Effector memory CD8-positive, alpha-beta T cell (primary cell): ENCODE results near the gene DDX43.
"Not testable (repeated sequence)": the region's sequence is repeated elsewhere in the genome, so short reads cannot be mapped to it uniquely, and the experiment has no call there.

ENCODE experiments used
- ATAC-seq: fragments of 150-1000 bp; cut with Tn5 transposase; replicated peaks from 2 replicates; pipeline ENCODE4 v1.10.0; 2021; ENCODE audit warnings: mild to moderate bottlenecking, moderate library complexity
- DNase-seq, 3 experiments: peaks; one replicate each; pipeline ENCODE4 v3.0.0; 2021
- H3K27ac Mint-ChIP-seq, 2 donors: one replicate each; pipeline ENCODE4 v1.8.0; 2022; ENCODE audit warnings: mild to moderate bottlenecking in 2 of 2, mixed read lengths in 2 of 2, moderate library complexity in 2 of 2
- H3K27me3 Mint-ChIP-seq, 2 donors: one replicate each; pipeline ENCODE4 v1.8.0; 2022; ENCODE audit warnings: mixed read lengths in 2 of 2
- H3K36me3 Mint-ChIP-seq: one replicate; pipeline ENCODE4 v1.8.0; 2022; ENCODE audit warnings: mild to moderate bottlenecking, moderate library complexity, mixed read lengths; ENCODE audit not compliant: insufficient read depth
- H3K4me1 Mint-ChIP-seq, 2 donors: one replicate each; pipeline ENCODE4 v1.8.0; 2022; ENCODE audit warnings: low read depth in 2 of 2, mixed read lengths in 2 of 2
- H3K4me3 Mint-ChIP-seq, 2 donors: one replicate each; pipeline ENCODE4 v1.8.0; 2022; ENCODE audit warnings: mild to moderate bottlenecking in 2 of 2, mixed read lengths in 2 of 2, moderate library complexity in 2 of 2
- H3K9me3 Mint-ChIP-seq, 2 donors: one replicate each; pipeline ENCODE4 v1.8.0; 2022; ENCODE audit warnings: mixed read lengths in 2 of 2

The DDX43 gene

DNA sequence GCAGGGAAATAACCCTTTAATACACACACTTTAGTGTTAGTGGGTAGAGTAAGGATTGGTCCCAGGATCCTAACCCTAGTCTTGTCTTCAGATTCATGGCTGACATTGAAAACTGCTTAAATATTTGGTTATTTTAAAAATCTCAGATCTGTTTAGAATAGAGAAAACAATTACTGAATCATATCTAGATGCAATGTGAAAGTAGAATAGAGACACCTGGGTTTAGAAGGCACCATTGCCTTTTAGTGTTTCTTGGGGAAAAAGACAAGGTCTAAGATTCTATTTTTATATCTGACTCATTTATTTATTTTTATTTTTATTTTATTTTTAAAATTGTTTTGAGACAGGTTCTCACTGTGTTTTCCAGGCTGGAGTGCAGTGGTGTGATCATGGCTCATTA lies 6.0 kb downstream of the DDX43 start:
- DNase-seq (no peak), ATAC-seq (no peak)
- Mint-ChIP-seq H3K4me3 (no peak overlapping the region), H3K9me3 (no peaks in the 10 kb centered on the region), H3K36me3 (peaks cover 11% of the 10 kb centered on the region), H3K27ac (no peak overlapping the region), H3K4me1 (peaks cover 0 to 4% of the 10 kb centered on the region in 2 donors), H3K27me3 (no peaks in the 10 kb centered on the region)

DNA sequence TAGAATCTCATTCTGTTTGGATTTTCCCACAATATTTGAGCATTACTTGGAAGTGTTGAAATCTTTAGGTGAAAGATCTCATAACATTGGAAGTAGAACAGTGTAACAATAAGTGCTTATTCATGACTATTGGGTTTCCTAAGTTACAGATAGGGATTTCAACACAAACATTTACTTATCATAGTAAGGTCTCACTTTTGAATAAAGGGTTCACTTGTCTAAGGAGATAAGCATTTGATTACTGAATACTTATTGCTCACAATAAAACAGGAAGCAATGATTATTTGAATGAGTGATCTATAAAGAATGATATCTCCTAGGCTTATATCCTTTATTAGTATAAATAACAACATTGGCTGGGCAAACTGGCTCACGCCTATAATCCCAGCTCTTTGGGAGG lies 14.8 kb downstream of the DDX43 start:
- H3K4me3 Mint-ChIP-seq = no peak overlapping the region
- ATAC-seq = no peak
- DNase-seq = no peak

DNA sequence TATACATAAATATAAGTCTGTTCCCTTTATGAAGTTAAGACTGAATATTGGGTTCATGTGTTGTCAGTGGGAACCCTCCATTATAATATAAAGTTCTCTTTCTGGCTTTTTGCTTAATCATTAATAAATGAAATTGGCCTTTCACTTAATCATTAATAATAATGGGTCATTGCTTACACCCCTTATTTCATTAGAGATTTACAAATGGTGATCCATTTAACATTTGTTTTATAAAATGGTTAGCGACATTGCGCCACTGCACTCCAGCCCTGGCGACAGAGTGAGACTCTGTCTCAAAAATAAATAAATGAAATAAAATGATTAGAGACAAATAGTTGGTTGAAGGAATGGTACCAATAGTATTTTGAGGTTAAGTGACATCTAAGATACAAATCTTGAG lies 18.5 kb downstream of the DDX43 start:
- Mint-ChIP-seq H3K9me3 (no peaks in the 10 kb centered on the region), H3K36me3 (peaks cover 10% of the 10 kb centered on the region), H3K4me1 (peaks cover 3 to 8% of the 10 kb centered on the region in 2 donors), H3K27me3 (no peaks in the 10 kb centered on the region), H3K27ac (no peak overlapping the region), H3K4me3 (no peak overlapping the region)
- no peak for DNase-seq
- no peak for ATAC-seq

More for the DNA sequence above, 14.8 kb downstream of the DDX43 start:
- no peaks in the 10 kb centered on the region for H3K27me3 Mint-ChIP-seq
- peaks cover 20% of the 10 kb centered on the region for H3K36me3 Mint-ChIP-seq
- H3K27ac Mint-ChIP-seq = no peak overlapping the region
- H3K4me1 Mint-ChIP-seq = no peaks in the 10 kb centered on the region
- no peaks in the 10 kb centered on the region for H3K9me3 Mint-ChIP-seq

DNA sequence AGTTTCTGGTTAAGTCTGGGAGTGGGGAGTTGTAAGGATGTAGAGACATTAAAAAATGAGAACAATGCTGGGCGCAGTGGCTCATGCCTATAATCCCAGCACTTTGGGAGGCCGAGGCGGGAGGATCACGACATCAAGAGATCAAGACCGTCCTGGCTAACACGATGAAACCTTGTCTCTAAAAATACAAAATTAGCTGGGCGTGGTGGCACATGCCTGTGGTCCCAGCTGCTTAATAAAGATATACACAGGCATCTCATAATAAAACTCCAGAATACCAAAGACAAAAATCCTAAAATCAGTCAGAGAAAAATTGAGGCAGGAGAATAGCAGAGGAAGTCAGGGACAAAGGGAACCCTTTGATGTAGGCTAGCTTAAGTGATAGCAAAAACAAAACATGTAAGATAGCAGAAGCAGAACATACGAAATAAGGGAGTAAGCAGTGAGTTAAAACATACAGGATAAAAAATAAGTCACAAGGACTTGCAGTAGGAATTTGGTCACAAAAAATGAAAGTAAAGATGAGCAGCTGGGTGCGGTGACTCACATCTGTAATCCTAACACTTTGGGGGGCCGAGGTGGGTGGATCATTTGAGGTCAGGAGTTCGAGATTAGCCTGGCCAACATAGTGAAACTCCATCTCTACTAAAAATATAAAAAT lies 23.6 kb downstream of the DDX43 start:
- no peak for ATAC-seq
- DNase-seq = no peak
- Mint-ChIP-seq H3K36me3 (peaks cover 7% of the 10 kb centered on the region), H3K27me3 (no peaks in the 10 kb centered on the region), H3K4me3 (peak overlapping the region; percentile 40 to 44), H3K27ac (peak overlapping the region; percentile 73 to 86), H3K9me3 (no peaks in the 10 kb centered on the region), H3K4me1 (peaks cover 18 to 24% of the 10 kb centered on the region in 2 donors)

DNA sequence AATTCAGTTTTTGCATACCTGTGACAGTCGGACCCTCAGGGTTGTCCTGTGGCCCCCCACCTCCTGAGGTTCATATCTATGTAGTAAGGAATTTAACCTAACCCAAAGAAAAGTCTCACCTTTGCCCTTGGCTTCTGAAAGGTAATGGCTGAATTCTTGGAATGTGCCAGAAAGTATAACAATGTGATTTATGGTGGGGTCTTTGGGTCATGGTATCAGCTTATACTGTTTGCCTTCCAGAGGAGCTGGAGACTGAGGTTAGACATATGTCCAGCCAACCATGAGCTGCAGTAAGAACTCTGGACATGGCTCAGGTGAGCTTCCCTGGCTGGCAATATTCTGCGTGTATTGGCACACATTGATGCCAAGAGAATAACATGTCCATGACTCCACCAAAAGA lies 26.9 kb downstream of the DDX43 start:
- ATAC-seq = no peak
- H3K4me1 Mint-ChIP-seq = peaks cover 18 to 23% of the 10 kb centered on the region in 2 donors
- peak overlapping the region; percentile 93 to 98 for H3K27ac Mint-ChIP-seq
- H3K9me3 Mint-ChIP-seq = no peaks in the 10 kb centered on the region
- no peaks in the 10 kb centered on the region for H3K27me3 Mint-ChIP-seq
- peaks cover 30% of the 10 kb centered on the region for H3K36me3 Mint-ChIP-seq
- H3K4me3 Mint-ChIP-seq = peak overlapping the region; percentile 57 to 63
- DNase-seq = no peak

DNA sequence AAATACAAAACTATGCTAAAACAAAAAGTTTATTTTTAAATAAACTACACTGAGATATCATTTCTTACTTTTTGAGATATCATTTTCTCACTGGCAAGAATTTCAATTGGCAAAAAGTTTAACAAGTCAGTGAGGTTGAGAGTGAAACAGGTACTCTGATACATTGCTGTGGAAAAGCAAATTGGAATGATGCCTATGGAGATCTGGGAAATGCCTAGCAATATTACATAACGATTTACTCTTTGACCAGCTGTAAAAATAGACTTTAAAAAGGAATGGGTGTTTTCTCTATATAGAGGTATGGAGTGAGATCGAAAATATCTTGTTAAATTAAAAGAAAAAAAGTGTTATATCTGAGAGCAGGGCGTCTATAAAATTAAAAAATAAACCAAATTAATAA lies 40.6 kb downstream of the DDX43 start:
- Mint-ChIP-seq H3K27ac (no peak overlapping the region), H3K4me3 (no peak overlapping the region), H3K27me3 (no peaks in the 10 kb centered on the region), H3K36me3 (peaks cover 74% of the 10 kb centered on the region), H3K9me3 (no peaks in the 10 kb centered on the region), H3K4me1 (peaks cover 2 to 15% of the 10 kb centered on the region in 2 donors)
- ATAC-seq = no peak
- no peak for DNase-seq

DNA sequence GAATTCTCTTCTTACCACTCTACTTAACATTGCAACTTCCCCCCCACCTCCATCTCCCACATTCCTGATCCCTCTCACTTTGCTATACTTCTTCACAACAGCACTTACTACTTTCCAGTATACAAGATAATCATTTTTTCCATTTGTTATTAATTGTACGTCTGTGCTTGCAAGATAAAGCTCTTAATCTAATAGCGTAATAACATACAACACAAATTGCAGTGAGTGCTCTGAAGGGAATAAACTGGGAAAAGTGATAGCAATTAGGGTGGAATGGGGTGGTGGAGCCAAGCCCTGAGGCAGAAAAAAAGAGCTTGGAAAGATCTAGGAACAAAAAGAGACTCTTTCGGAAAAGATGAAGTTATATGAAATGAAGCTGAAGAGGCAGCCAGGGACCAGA lies 48.9 kb downstream of the DDX43 start:
- H3K27me3 Mint-ChIP-seq = no peaks in the 10 kb centered on the region
- H3K27ac Mint-ChIP-seq = peak overlapping the region; percentile 24 to 83
- DNase-seq (no peak), ATAC-seq (no peak)
- H3K36me3 Mint-ChIP-seq = peaks cover 70% of the 10 kb centered on the region
- no peak overlapping the region for H3K4me3 Mint-ChIP-seq
- H3K9me3 Mint-ChIP-seq = no peaks in the 10 kb centered on the region
- H3K4me1 Mint-ChIP-seq = peaks cover 22 to 42% of the 10 kb centered on the region in 2 donors

DNA sequence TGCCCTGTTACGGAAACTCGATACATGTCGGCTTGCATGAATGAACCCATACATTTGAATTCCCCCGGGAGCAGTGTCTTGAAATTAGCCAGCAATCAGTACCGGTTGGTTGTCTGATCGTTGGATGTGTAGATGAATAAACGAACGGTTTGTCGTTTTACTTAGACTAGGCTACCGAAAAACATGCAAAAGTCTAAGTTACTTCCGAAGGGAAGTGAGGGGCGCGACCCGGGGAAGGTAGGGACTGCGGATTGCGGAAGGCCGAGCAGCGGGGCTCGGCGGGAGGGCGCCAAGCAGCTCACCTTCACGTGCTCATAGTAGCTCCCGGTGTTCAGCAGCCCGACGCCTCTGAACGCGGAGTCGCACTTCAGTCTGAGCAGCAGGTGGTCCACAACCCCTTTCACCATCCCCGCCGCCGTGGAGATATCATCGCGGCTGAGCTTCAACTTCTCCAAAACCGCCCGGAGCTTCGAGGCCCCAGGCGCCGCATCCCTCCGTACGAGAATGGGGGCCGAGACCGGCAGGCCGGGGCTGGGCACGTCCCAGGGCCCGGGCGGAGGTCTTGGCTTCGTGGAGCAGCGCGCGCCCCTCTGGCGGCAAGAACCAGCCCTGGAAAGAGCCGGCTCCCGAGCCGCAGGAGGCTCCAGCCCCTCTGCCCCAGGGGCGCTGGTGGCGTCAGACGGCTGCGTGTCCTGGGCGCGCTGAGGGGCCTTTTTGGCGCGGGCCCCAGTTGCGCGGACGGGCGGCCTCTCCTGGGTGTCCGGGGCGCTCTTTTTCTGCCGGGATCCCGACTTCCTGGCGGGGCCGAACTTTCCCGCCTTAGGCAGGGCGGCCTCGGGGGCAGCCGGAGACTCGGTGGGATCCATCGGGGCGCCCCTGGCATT lies 56.8 kb downstream of the DDX43 start:
- peak; percentile 10 to 30 (median 22) for DNase-seq

DNA sequence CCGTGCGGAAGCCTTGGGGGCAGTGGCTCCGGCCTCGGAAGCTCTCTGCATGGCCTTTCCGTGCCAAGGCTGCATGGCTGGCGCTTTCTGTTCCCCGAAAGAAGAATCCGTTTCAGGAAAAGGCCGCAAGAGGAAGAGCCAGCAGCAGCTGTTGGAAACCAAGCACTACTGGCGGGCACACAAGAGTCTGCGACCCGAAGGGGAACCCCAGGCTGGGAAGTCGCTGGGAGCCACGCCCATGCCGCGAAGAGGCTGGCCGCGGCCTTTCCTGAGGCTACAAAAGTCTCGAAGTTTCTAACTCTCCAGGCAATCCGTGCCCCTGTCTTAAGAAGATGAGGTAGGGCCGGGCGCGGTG lies 57.5 kb downstream of the DDX43 start, which contains the start of gene CGAS:
TSS of gene CGAS (minus strand) at position 191 of the 355 bp plus-strand sequence. CDS start at position 75, 116 bp downstream.
- Mint-ChIP-seq H3K4me1 (peaks cover 13 to 32% of the 10 kb centered on the region in 2 donors), H3K36me3 (peaks cover 49% of the 10 kb centered on the region), H3K27ac (peak within 1 kb of the TSS; percentile 95 to 98), H3K9me3 (no peaks in the 10 kb centered on the region), H3K27me3 (no peaks in the 10 kb centered on the region), H3K4me3 (peak within 1 kb of the TSS; percentile 80 to 94)
- ATAC-seq (peak; percentile 86), DNase-seq (peak; percentile 67 to 71 (median 68))

More for the DNA sequence above, 56.8 kb downstream of the DDX43 start:
- H3K36me3 Mint-ChIP-seq = peaks cover 55% of the 10 kb centered on the region
- H3K27me3 Mint-ChIP-seq = no peaks in the 10 kb centered on the region
- H3K4me3 Mint-ChIP-seq = peak overlapping the region; percentile 80 to 94
- peak; percentile 55 for ATAC-seq
- H3K27ac Mint-ChIP-seq = peak overlapping the region; percentile 95 to 98
- H3K9me3 Mint-ChIP-seq = no peaks in the 10 kb centered on the region
- peaks cover 13 to 32% of the 10 kb centered on the region in 2 donors for H3K4me1 Mint-ChIP-seq

DNA sequence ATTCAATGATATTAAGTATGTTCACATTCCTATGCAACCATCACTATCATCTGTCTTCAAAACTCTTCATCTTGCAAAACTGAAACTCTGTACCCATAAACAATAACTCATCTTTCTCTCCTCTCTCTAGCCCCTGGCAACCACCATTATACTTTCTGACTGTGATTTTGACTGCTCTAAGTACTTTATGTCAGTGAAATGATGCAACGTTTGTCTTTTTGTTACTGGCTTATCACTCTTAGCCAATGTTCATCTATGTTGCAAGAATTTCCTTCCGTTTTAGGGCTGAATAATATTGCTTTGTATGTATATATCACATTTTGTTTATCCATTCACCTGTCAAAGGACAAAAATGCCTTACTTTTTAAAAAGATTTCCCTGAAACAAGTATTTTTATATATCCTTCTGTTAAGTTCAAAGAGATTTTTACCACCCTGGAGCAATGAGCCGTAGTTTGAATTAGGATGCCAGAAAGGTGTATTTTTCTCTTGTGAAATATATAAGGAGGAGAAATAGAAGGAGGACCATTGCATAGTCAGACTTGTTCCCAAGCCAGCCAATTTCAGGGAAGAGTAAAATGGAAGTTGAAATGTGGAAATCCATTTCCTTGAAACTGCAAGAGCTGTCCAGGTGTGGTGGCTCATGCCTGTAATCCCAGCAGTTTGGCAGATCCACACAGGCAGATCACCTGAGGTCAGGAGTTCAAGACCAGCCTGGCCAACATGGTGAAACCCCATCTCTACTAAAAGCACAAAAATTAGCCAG lies 61.4 kb downstream of the DDX43 start:
- H3K36me3 Mint-ChIP-seq = peaks cover 19% of the 10 kb centered on the region
- H3K27me3 Mint-ChIP-seq = no peaks in the 10 kb centered on the region
- H3K4me3 Mint-ChIP-seq = no peak overlapping the region
- ATAC-seq (no peak), DNase-seq (no peak)
- no peaks in the 10 kb centered on the region for H3K9me3 Mint-ChIP-seq
- peaks cover 4 to 9% of the 10 kb centered on the region in 2 donors for H3K4me1 Mint-ChIP-seq
- peak overlapping the region in 1 of 2 donors; percentile 25 for H3K27ac Mint-ChIP-seq

DNA sequence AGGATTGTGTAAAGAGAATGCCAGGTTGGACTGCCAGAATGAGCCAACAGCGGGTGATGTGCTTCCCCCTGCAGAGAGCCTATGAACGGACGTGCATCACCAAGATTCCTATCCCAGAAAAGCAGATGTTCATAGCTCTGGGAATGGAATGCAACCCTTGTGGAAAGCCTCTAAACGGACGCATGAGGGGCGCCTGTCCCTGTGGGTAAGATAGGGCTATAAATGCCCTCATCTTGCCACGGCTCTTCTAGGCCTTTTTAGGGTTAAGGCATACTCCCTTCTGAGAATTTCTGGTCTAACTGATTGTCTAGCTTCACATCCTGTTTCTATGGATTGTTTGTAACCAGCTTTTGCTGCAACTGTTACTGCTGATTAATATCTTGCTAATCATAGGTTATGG lies 64.8 kb downstream of the DDX43 start:
- peak overlapping the region in 1 of 2 donors; percentile 12 for H3K4me3 Mint-ChIP-seq
- H3K27ac Mint-ChIP-seq = peak overlapping the region; percentile 71 to 98
- H3K36me3 Mint-ChIP-seq = peaks cover 27% of the 10 kb centered on the region
- not testable (repeated sequence) for DNase-seq, H3K27me3 Mint-ChIP-seq, H3K9me3 Mint-ChIP-seq, ATAC-seq
- H3K4me1 Mint-ChIP-seq = peaks cover 15 to 16% of the 10 kb centered on the region in 2 donors

DNA sequence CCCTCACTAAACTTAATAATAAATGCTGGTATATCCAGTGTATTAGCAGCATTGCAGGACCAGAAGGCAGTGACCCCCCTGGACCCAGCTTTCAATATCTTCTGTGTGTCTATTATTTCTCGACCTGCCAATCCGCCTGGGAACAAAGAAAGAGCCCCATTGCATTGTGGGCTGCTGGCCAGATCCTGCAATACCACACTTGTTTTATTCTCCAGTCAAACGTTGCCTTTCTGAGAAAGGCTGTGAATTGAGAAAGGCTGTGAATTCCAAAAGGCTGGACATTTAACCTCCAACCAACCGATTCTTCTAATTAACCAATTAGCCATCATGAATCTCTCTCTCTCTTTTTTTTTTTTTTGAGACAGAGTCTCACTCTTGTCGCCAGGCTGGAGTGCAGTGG lies 65.4 kb downstream of the DDX43 start:
- peak overlapping the region; percentile 71 to 98 for H3K27ac Mint-ChIP-seq
- peak overlapping the region; percentile 88 for H3K4me3 Mint-ChIP-seq
- no peaks in the 10 kb centered on the region for H3K9me3 Mint-ChIP-seq
- H3K27me3 Mint-ChIP-seq = no peaks in the 10 kb centered on the region
- H3K4me1 Mint-ChIP-seq = peaks cover 15 to 16% of the 10 kb centered on the region in 2 donors
- ATAC-seq (no peak), DNase-seq (no peak)
- H3K36me3 Mint-ChIP-seq = peaks cover 28% of the 10 kb centered on the region
